IMR-90 (cell line): ENCODE data around the gene SGMS1. TPM values are rescaled to one million over a fixed set of nuclear protein-coding genes. Genes with fewer than 3 reads are reported as not detected.

ENCODE experiments used
- ATAC-seq: fragments of 200-7000 bp; cut with Tn5 transposase; 2 replicates; pipeline ENCODE4 v1.9.1; 2020; ENCODE audit warnings: low read depth, mild to moderate bottlenecking, moderate library complexity
- BruUV-seq: library from RNA; stranded (reverse); fragments of 400-500 nt; replicated peaks from 2 replicates; lab custom pipeline; 2021; lab: Mats Ljungman, UMichigan
- CTCF ChIA-PET: fragments of 300-600 bp; formaldehyde crosslinking; extraction: SDS; loops from one replicate; lab custom pipeline; 2021; ENCODE audit warnings: antibody characterized with exemption; lab: Yijun Ruan, JAX
- POLR2A ChIA-PET: fragments of 300-600 bp; sonication (Branson Sonifier 250); formaldehyde crosslinking; loops from one replicate; lab custom pipeline; 2022; ENCODE audit warnings: antibody characterized with exemption; ENCODE audit not compliant: unreplicated experiment; lab: Charles Lee
- DNase-seq: peaks from one replicate; pipeline ENCODE4 v3.0.0; 2013
- H2AFZ ChIP-seq: replicated peaks from 2 replicates; pipeline ENCODE3; 2013; ENCODE audit warnings: low read length, mild to moderate bottlenecking; ENCODE audit not compliant: poor library complexity
- H2AK5ac ChIP-seq: 2 replicates; pipeline ENCODE4 v1.6.1; 2013; ENCODE audit warnings: low read depth, low read length, inconsistent platforms
- H2AK9ac ChIP-seq: replicated peaks from 2 replicates; pipeline ENCODE3; 2013; ENCODE audit warnings: mild to moderate bottlenecking, low read depth, low read length, moderate library complexity; ENCODE audit not compliant: poor library complexity
- H2BK120ac ChIP-seq: 2 replicates; pipeline ENCODE4 v1.6.1; 2013; ENCODE audit warnings: low read depth, low read length, inconsistent platforms
- H2BK15ac ChIP-seq: 3 replicates; pipeline ENCODE4 v1.6.1; 2013; ENCODE audit warnings: low read depth, low read length, inconsistent platforms
- H2BK20ac ChIP-seq: 2 replicates; pipeline ENCODE4 v1.6.1; 2013; ENCODE audit warnings: low read depth, mild to moderate bottlenecking, inconsistent platforms, low read length, moderate library complexity
- H2BK5ac ChIP-seq: 2 replicates; pipeline ENCODE4 v1.6.1; 2013; ENCODE audit warnings: mild to moderate bottlenecking, low read depth, low read length, inconsistent platforms; ENCODE audit not compliant: poor library complexity, severe bottlenecking
- H3K14ac ChIP-seq: replicated peaks from 2 replicates; pipeline ENCODE4 v1.6.1; 2013; ENCODE audit warnings: low read depth, low read length, inconsistent platforms
- H3K18ac ChIP-seq: 2 replicates; pipeline ENCODE4 v1.6.1; 2013; ENCODE audit warnings: low read depth, low read length, control low read depth
- H3K23ac ChIP-seq: 2 replicates; pipeline ENCODE4 v1.6.1; 2013; ENCODE audit warnings: low read depth, low read length, inconsistent platforms
- H3K27ac ChIP-seq: 2 replicates; pipeline ENCODE4 v1.5.1; 2013; ENCODE audit warnings: mild to moderate bottlenecking, control low read depth, low read length; ENCODE audit not compliant: insufficient read depth
- H3K27me3 ChIP-seq: 2 replicates; pipeline ENCODE4 v1.6.1; 2013; ENCODE audit warnings: low read length; ENCODE audit not compliant: control insufficient read depth, insufficient read depth
- H3K36me3 ChIP-seq: 2 replicates; pipeline ENCODE4 v1.6.1; 2013; ENCODE audit warnings: low read length, mixed read lengths; ENCODE audit not compliant: control insufficient read depth, insufficient read depth
- H3K4ac ChIP-seq: 2 replicates; pipeline ENCODE4 v1.6.1; 2013; ENCODE audit warnings: low read depth, low read length, inconsistent platforms
- H3K4me1 ChIP-seq: 2 replicates; pipeline ENCODE4 v1.6.1; 2013; ENCODE audit warnings: low read length, mixed read lengths; ENCODE audit not compliant: control insufficient read depth, insufficient read depth
- H3K4me2 ChIP-seq: 2 replicates; pipeline ENCODE4 v1.6.1; 2013; ENCODE audit warnings: low read depth, mild to moderate bottlenecking, control low read depth, low read length, moderate library complexity
- H3K4me3 ChIP-seq: 2 replicates; pipeline ENCODE4 v1.5.1; 2013; ENCODE audit warnings: low read depth, mild to moderate bottlenecking, control low read depth, low read length, moderate library complexity; ENCODE audit not compliant: insufficient read depth
- H3K56ac ChIP-seq: 2 replicates; pipeline ENCODE4 v1.6.1; 2013; ENCODE audit warnings: low read length, inconsistent platforms; ENCODE audit not compliant: insufficient read depth; ENCODE audit errors: extremely low read depth
- H3K79me1 ChIP-seq, 2 experiments: 2 replicates each; pipeline ENCODE4 v1.6.1; 2013; ENCODE audit warnings: low read length in 2 of 2, inconsistent platforms in 1 of 2, low read depth in 1 of 2
- H3K9ac ChIP-seq: 2 replicates; pipeline ENCODE4 v1.6.1; 2013; ENCODE audit warnings: low read depth, low read length, control low read depth
- H3K9me1 ChIP-seq: 2 replicates; pipeline ENCODE4 v1.6.1; 2013; ENCODE audit warnings: low read length, inconsistent platforms; ENCODE audit not compliant: insufficient read depth
- H3K9me3 ChIP-seq: 2 replicates; pipeline ENCODE4 v1.6.1; 2013; ENCODE audit warnings: low read length; ENCODE audit not compliant: control insufficient read depth, insufficient read depth
- H4K20me1 ChIP-seq: 2 replicates; pipeline ENCODE4 v1.6.1; 2013; ENCODE audit warnings: low read length, inconsistent platforms; ENCODE audit not compliant: insufficient read depth
- H4K5ac ChIP-seq: 2 replicates; pipeline ENCODE4 v1.6.1; 2013; ENCODE audit warnings: mild to moderate bottlenecking, low read depth, low read length, control low read depth
- H4K8ac ChIP-seq, 2 experiments: 2 replicates each; pipeline ENCODE4 v1.6.1; 2013; ENCODE audit warnings: low read depth in 2 of 2, low read length in 2 of 2, control low read depth in 1 of 2, inconsistent platforms in 1 of 2
- H4K91ac ChIP-seq: 2 replicates; pipeline ENCODE4 v1.6.1; 2013; ENCODE audit warnings: low read depth, low read length, inconsistent platforms; ENCODE audit not compliant: insufficient read depth
- CEBPB ChIP-seq: IDR thresholded peaks from 2 replicates; pipeline ENCODE4 v1.6.1; 2012; ENCODE audit warnings: low read depth, low read length, improper control_type of control experiment
- CHD1 ChIP-seq: IDR thresholded peaks from 2 replicates; pipeline ENCODE4 v1.6.1; 2012; ENCODE audit warnings: low read depth, low read length, improper control_type of control experiment
- FOS ChIP-seq: fragments of 150-350 bp; IDR thresholded peaks from 2 replicates; pipeline ENCODE4 v1.6.1; 2016; ENCODE audit warnings: low read depth, low read length
- MAFK ChIP-seq: IDR thresholded peaks from 2 replicates; pipeline ENCODE4 v1.6.1; 2012; ENCODE audit warnings: low read depth, low read length, improper control_type of control experiment
- POLR2A ChIP-seq: IDR thresholded peaks from 2 replicates; pipeline ENCODE4 v1.6.1; 2012; ENCODE audit warnings: mild to moderate bottlenecking, low read depth, low read length
- RFX5 ChIP-seq: IDR thresholded peaks from 2 replicates; pipeline ENCODE4 v1.8.0; 2012; ENCODE audit warnings: low read depth, mild to moderate bottlenecking, low read length, moderate library complexity
- SMC3 ChIP-seq: fragments of 150-350 bp; IDR thresholded peaks from 2 replicates; pipeline ENCODE4 v1.6.1; 2016; ENCODE audit warnings: low read depth, mild to moderate bottlenecking, antibody characterized with exemption, low read length, moderate library complexity
- WGBS, 2 experiments: methylation state at CpG; one replicate each; pipeline versions ENCODE4 v1.1.5 to v1.1.7; 2013; ENCODE audit warnings: missing lambda C conversion rate in 2 of 2; ENCODE audit not compliant: insufficient read length in 1 of 2; ENCODE audit errors: extremely low coverage in 2 of 2; 5-methylcytosine and 5-hydroxymethylcytosine counted together
- dilution Hi-C: fragments of 300-500 bp; cut with HindIII; formaldehyde crosslinking; loops from one replicate; pipeline ENCODE4 v1.14.3; 2018; ENCODE audit warnings: low sequenced_read_pairs; ENCODE audit not compliant: unreplicated experiment
- in situ Hi-C: fragments of 300-500 bp; cut with MboI; formaldehyde crosslinking; loops from 3 replicates; pipeline ENCODE4 v1.14.3; 2019; ENCODE audit warnings: low sequenced_read_pairs, inconsistent platforms, mixed read lengths
- intact Hi-C: fragments of 100-400 bp; cut with micrococcal nuclease; formaldehyde crosslinking; loops from 2 replicates; pipeline ENCODE4 v1.10.0; 2022
- polyA plus RNA-seq, 3 experiments: library from polyadenylated mRNA; depleted of rRNA; stranded (reverse); fragments of >200 nt; gene quantifications; 2 replicates each; pipeline ENCODE4 v1.2.3, GENCODE V29; 2012; ENCODE audit warnings: low replicate concordance in 1 of 3
- total RNA-seq: library from RNA; depleted of rRNA; stranded (reverse); fragments of >200 nt; gene quantifications from 2 replicates; pipeline ENCODE4 v1.2.3, GENCODE V29; 2012

SGMS1 gene
- total and polyA plus RNA-seq, 2 of the 4 experiments (the other 2 are of a cell fraction): 9.8 to 30.8 TPM

- H3K27ac ChIP-seq: no peak overlapping the region
- H4K20me1 ChIP-seq: no peaks in the 10 kb centered on the region
- no peak overlapping the region for H3K4me2 ChIP-seq
- H3K9ac ChIP-seq: no peak overlapping the region
- H3K9me3 ChIP-seq: no peaks in the 10 kb centered on the region
- H3K36me3 ChIP-seq: no peaks in the 10 kb centered on the region
- no peak overlapping the region for H2AK9ac ChIP-seq
- H4K8ac ChIP-seq: no peak overlapping the region
- in situ Hi-C loops: no loop called here
- H4K5ac ChIP-seq: no peak overlapping the region
- peaks cover 4% of the 10 kb centered on the region; the same call in 1 of the 2 replicates for H3K9me1 ChIP-seq
- H2BK15ac ChIP-seq: no peak overlapping the region
- no peaks in the 10 kb centered on the region for H3K27me3 ChIP-seq
- no peak overlapping the region for H2AFZ ChIP-seq
- no peak overlapping the region for H2BK5ac ChIP-seq
- no peak overlapping the region for H3K14ac ChIP-seq
- no peak for ATAC-seq
- no peak overlapping the region for H4K91ac ChIP-seq
- no peak for DNase-seq
- no peak overlapping the region for H3K23ac ChIP-seq
- H3K18ac ChIP-seq: no peak overlapping the region
- no peak overlapping the region for H2BK120ac ChIP-seq
- intact Hi-C loops: no loop called here
- no CpG with 5 or more reads among the region's 1 CpG for WGBS, 2 experiments
- H3K4me3 ChIP-seq: no peak overlapping the region
- H3K4me1 ChIP-seq: peaks cover 2% of the 10 kb centered on the region; the same call in 1 of the 2 replicates
- POLR2A ChIA-PET: no interaction called here
- no peak overlapping the region for H3K4ac ChIP-seq
- H2BK20ac ChIP-seq: peak overlapping the region; percentile 40; the same call in 1 of the 2 replicates
- CTCF ChIA-PET: no interaction called here
- H3K79me1 ChIP-seq: peaks cover 17 to 37% of the 10 kb centered on the region in 2 experiments
- H3K56ac ChIP-seq: no peak overlapping the region
- BruUV-seq: no TSS peak
- dilution Hi-C loops: no loop called here
- no peak overlapping the region for H2AK5ac ChIP-seq
- no peak for TF ChIP-seq RFX5
- no peak for TF ChIP-seq CEBPB
- TF ChIP-seq MAFK: no peak
- no peak for TF ChIP-seq POLR2A
- TF ChIP-seq SMC3: no peak
- no peak for TF ChIP-seq FOS
- TF ChIP-seq CHD1: no peak
These were observed 83.0 kb downstream of the SGMS1 start for GRCh38 chr10:50540826-50541122.
